Adrenal gland (tissue), 5 donors: ENCODE results near the gene MYF5.

ENCODE experiments used
- CTCF ChIP-seq, 6 experiments: fragments of 450-650 bp in 4 of 6; fragments of 200-600 bp in 2 of 6; sonication (generic) in 1 of 6; IDR thresholded peaks; 1 replicate in 5 of 6; 2 replicates in 1 of 6; pipeline versions ENCODE4 v1.5.1 to v1.8.0; 2016 to 2021; ENCODE audit warnings: antibody characterized with exemption in 6 of 6, mild to moderate bottlenecking in 2 of 6, moderate library complexity in 1 of 6
- POLR2A ChIP-seq, 2 donors: fragments of 450-650 bp; IDR thresholded peaks; one replicate each; pipeline ENCODE4 v1.6.1; 2017; ENCODE audit warnings: antibody characterized with exemption in 2 of 2, mild to moderate bottlenecking in 2 of 2, moderate library complexity in 1 of 2
- donor health status: DM: no; HTN: no; CAD: no.

GRCh38 chr12:80701388-80701787 lies 15.3 kb upstream of the MYF5 start:
- TF ChIP-seq CTCF (IDR thresholded peaks at IDR 0.05) = no peak
- TF ChIP-seq POLR2A (IDR thresholded peaks at IDR 0.05) = no peak
